Measurements from ENCODE around the gene ZAP70. TPM values are rescaled to one million over a fixed set of nuclear protein-coding genes. Genes with fewer than 3 reads are reported as not detected.
A peak's percentile ranks its signal among the peaks of the same experiment; 100 is the strongest.

ZAP70 gene
- total RNA-seq, 2 experiments from 2014 or later: 40.8 to 57.9 TPM

- no peaks in the 10 kb centered on the region for H3K9me2 ChIP-seq (ENCODE audit: insufficient read depth, low read length)
- POLR2A ChIA-PET: interaction anchor here (0.6 to 1.6 kb wide), 3 partner anchors 22 to 1190 kb away, joined by 3 to 4 read pairs (median 3); no protein-coding TSS in a partner anchor
- 0 out of 2 replicates have a peak, but pooled peaks cover 4% of the 10 kb centered on the region for H3K36me3 ChIP-seq (ENCODE audit: insufficient read depth, low read length)
- peak overlapping the region; percentile 32 for H3K27ac ChIP-seq (ENCODE audit: low read depth, low read length, poor library complexity, severe bottlenecking)
- H3K4me3 ChIP-seq (ENCODE audit: low read depth, low read length, poor library complexity, severe bottlenecking): peak overlapping the region; percentile 43
- H3K9me3 ChIP-seq (ENCODE audit: low read length): no peaks in the 10 kb centered on the region
- TF ChIP-seq CTCF (conservative IDR thresholded peaks at IDR 0.05; ENCODE audit: low read length) (no peak), EZH2phosphoT487 (IDR thresholded peaks at IDR 0.05; ENCODE audit: borderline replicate concordance, low read depth, low read length) (no peak)
- H3K79me2 ChIP-seq (ENCODE audit: insufficient read depth, low read depth, low read length): peaks cover 4% of the 10 kb centered on the region; the same call in 1 of the 2 replicates
- DNase-seq (ENCODE audit: low spot score): peak; percentile 14
- peaks cover 27% of the 10 kb centered on the region for H3K4me1 ChIP-seq (ENCODE audit: insufficient read depth, low read length, poor library complexity, severe bottlenecking)
- no peaks in the 10 kb centered on the region for H4K20me1 ChIP-seq (ENCODE audit: insufficient read depth, low read length)
- H3K4me2 ChIP-seq (ENCODE audit: low read length): peak overlapping the region; percentile 69
- intact Hi-C loops (cut with micrococcal nuclease; ENCODE audit: unreplicated experiment): no loop called here
- H2AFZ ChIP-seq (ENCODE audit: low read length): peak overlapping the region; percentile 35; the same call in 1 of the 2 replicates
- CTCF ChIA-PET (ENCODE audit: unreplicated experiment): no interaction called here
- no TSS peak for BruUV-seq (replicated peaks)
Measured at GRCh38 chr2:97718942-97719341, 5.6 kb downstream of the ZAP70 start.

- H3K79me2 ChIP-seq (ENCODE audit: insufficient read depth, low read depth, low read length): no peaks in the 10 kb centered on the region
- peak overlapping the region; percentile 32 for H3K27ac ChIP-seq (ENCODE audit: low read depth, low read length, poor library complexity, severe bottlenecking)
- 0 out of 2 replicates have a peak, but pooled peaks cover 4% of the 10 kb centered on the region for H3K36me3 ChIP-seq (ENCODE audit: insufficient read depth, low read length)
- BruUV-seq (replicated peaks): no TSS peak
- H3K4me3 ChIP-seq (ENCODE audit: low read depth, low read length, poor library complexity, severe bottlenecking): peak overlapping the region; percentile 43
- CTCF ChIA-PET (ENCODE audit: unreplicated experiment): no interaction called here
- no peaks in the 10 kb centered on the region for H3K9me2 ChIP-seq (ENCODE audit: insufficient read depth, low read length)
- no peaks in the 10 kb centered on the region for H4K20me1 ChIP-seq (ENCODE audit: insufficient read depth, low read length)
- H2AFZ ChIP-seq (ENCODE audit: low read length): peak overlapping the region; percentile 35; the same call in 1 of the 2 replicates
- peaks cover 21% of the 10 kb centered on the region for H3K4me1 ChIP-seq (ENCODE audit: insufficient read depth, low read length, poor library complexity, severe bottlenecking)
- no peaks in the 10 kb centered on the region for H3K9me3 ChIP-seq (ENCODE audit: low read length)
- H3K4me2 ChIP-seq (ENCODE audit: low read length): peak overlapping the region; percentile 69
- no peak for DNase-seq (ENCODE audit: low spot score)
- POLR2A ChIA-PET: interaction anchor here (0.6 to 1.6 kb wide), 2 partner anchors 23 to 1189 kb away, joined by 3 to 4 read pairs; no protein-coding TSS in a partner anchor
- intact Hi-C loops (cut with micrococcal nuclease; ENCODE audit: unreplicated experiment): no loop called here
- TF ChIP-seq EZH2phosphoT487 (IDR thresholded peaks at IDR 0.05; ENCODE audit: borderline replicate concordance, low read depth, low read length) (no peak), CTCF (conservative IDR thresholded peaks at IDR 0.05; ENCODE audit: low read length) (no peak)
Measured at GRCh38 chr2:97719362-97720155, 6.2 kb downstream of the ZAP70 start.

GRCh38 chr2:97720746-97721145, 7.4 kb downstream of the ZAP70 start:
- peaks cover 11% of the 10 kb centered on the region for H3K36me3 ChIP-seq (ENCODE audit: insufficient read depth, low read length)
- no peak for DNase-seq (ENCODE audit: low spot score)

More at GRCh38 chr2:97720746-97721145, 7.4 kb downstream of the ZAP70 start:
- intact Hi-C loops (cut with micrococcal nuclease; ENCODE audit: unreplicated experiment): no loop called here
- ChIA-PET POLR2A (interaction anchor here (0.6 kb wide), 1 partner anchor 470 kb away, joined by 3 read pairs; no protein-coding TSS in a partner anchor), CTCF (ENCODE audit: unreplicated experiment) (no interaction called here)
- Histone ChIP-seq H3K4me3 (ENCODE audit: low read depth, low read length, poor library complexity, severe bottlenecking) (no peak overlapping the region), H3K4me1 (ENCODE audit: insufficient read depth, low read length, poor library complexity, severe bottlenecking) (peaks cover 18% of the 10 kb centered on the region), H4K20me1 (ENCODE audit: insufficient read depth, low read length) (no peaks in the 10 kb centered on the region), H3K27ac (ENCODE audit: low read depth, low read length, poor library complexity, severe bottlenecking) (no peak overlapping the region), H3K4me2 (ENCODE audit: low read length) (no peak overlapping the region), H3K79me2 (ENCODE audit: insufficient read depth, low read depth, low read length) (no peaks in the 10 kb centered on the region), H3K9me2 (ENCODE audit: insufficient read depth, low read length) (no peaks in the 10 kb centered on the region), H2AFZ (ENCODE audit: low read length) (no peak overlapping the region), H3K9me3 (ENCODE audit: low read length) (no peaks in the 10 kb centered on the region)
- BruUV-seq (replicated peaks): no TSS peak
- no peak for TF ChIP-seq CTCF (conservative IDR thresholded peaks at IDR 0.05; ENCODE audit: low read length)
- TF ChIP-seq EZH2phosphoT487 (IDR thresholded peaks at IDR 0.05; ENCODE audit: borderline replicate concordance, low read depth, low read length): no peak

Data from OCI-LY7 (cell line).